Stimulated activated CD4-positive, alpha-beta T cell treated with anti-CD3 and anti-CD28 coated beads, Interleukin-2, amount 100 ng/mL, for 4 hours (primary cell): ENCODE results near the gene NTM.

Experiments used
- DNase-seq: peaks from one replicate; pipeline ENCODE4 v3.0.0-alpha.2; 2020; ENCODE audit warnings: low read depth

NTM gene

DNA sequence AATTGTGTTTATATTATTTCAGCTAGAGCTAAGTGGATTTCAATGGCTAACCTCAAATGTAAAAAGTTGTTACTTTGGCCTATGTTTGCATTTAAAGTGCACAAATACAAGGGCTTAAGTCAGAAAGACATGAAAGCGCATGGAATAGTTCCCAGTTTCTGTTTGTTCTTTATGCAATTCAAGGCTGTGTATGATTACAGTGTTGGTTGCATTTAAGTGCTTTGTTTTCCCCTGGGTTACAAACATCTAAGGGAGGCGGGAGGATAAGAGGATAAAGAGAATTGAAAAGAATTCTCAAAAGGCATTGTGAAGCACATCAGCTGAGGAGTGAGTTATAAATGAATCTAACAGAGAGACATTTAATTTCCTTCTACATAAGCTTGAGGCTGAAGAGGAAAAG is 453.4 kb downstream of the NTM start:
- DNase-seq, result no peak

DNA sequence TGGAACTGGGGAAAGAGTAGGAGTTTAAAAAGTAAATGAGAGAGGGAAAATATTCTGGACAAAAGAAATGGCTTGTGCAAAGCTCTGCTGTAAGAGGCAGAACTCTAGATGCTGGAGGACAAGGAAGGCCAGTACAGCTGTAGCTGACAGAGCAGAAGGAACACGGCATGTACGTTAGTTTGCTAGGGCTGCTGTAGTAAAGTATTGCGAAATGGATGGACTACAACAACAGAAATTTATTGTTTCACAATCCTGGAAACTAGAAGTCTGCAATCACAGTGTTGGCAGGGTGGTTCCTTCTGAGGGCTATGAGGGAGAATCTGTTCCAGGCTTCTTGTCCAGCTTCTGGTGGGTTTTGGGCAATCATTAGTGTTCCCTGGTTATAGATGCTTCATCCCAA is 454.4 kb downstream of the NTM start:
- DNase-seq, result no peak

- DNase-seq, result no peak
These were observed 457.0 kb downstream of the NTM start for GRCh38 chr11:131827430-131827829.

- DNase-seq, result no peak
These were observed 459.3 kb downstream of the NTM start for GRCh38 chr11:131829725-131830124.

DNA sequence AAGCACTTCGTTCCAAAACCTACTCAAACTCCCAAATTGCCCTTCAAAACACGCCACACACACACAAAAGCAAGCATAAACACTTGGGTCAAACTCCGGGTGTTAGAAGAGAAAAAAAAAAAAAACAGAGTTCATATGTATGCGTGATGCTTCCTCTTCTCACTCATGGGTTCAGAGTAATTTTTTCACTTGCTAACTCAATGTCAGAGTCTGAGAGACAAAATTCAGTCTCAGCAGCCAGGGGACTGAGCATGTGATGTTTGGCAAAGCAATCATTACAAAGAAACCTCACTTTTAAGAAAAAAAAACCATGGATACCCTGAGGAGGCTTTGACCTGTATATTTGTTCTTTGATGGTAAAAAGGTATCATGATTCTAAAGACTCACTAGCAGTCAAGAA is 461.7 kb downstream of the NTM start:
- no peak for DNase-seq

GRCh38 chr11:131833366-131833765 is 463.0 kb downstream of the NTM start:
- DNase-seq, result no peak

GRCh38 chr11:131837562-131837961 is 467.1 kb downstream of the NTM start:
- DNase-seq, result no peak

- no peak for DNase-seq
These were observed 467.6 kb downstream of the NTM start for GRCh38 chr11:131838016-131838415.

GRCh38 chr11:131839326-131839725 is 468.9 kb downstream of the NTM start:
- DNase-seq, result no peak

DNA sequence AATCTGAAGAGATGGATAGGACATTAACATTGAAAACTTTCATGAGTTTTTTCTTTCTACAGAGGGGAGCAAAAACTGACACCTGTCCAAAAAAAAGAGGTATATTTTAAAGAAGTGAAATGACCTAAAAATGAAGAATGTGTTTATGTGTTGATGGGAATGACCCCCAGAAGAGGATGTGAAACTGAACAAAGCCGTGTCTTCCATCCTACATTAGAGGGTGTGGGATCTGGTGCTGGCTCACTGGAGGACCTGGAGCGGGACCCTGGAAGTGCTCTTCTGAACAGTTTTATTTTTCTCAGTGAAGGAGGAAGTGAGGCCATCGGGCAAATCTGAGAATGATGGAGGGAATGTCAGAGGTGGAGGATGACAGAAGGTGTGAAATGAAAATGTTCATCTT is 470.1 kb downstream of the NTM start:
- no peak for DNase-seq

DNA sequence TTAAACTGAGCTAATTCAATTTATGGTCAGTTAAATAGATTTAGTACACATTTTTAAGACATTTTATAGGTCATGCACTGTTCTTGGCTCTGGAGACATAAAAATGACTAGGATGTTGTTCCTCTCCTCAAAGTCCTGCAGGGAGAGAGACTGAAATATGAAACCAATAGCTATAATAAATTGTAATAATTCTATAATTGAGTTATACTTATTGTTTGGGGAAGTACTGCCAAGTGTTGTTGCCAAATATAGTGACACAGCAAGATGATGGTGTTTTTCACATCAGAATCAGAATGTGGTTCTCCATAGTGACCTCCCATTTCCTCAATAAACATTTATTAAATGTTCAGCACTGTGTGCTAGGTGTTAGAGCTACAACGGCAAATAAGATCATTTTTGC is 470.6 kb downstream of the NTM start:
- no peak for DNase-seq

GRCh38 chr11:131841925-131842635 is 471.7 kb downstream of the NTM start:
- no peak for DNase-seq

DNA sequence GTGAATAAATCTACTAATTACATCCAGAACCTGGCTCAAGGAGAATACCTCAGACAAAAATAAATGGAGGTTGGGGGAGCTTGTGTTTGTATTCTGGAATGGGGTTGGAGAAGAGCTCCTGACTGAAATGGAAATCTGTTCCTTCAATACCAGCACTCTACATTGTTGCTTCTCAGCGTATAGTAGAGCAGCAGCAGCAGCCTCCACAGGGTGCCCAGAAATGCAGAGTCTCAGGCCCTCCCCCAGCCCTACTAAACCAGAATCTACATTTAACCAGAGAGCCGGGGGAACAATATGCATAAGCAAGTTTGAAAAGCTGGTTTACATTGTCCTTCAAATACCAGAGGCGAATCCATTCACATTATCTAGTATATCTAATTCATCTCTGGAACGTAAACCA is 474.8 kb downstream of the NTM start:
- DNase-seq, result no peak

DNA sequence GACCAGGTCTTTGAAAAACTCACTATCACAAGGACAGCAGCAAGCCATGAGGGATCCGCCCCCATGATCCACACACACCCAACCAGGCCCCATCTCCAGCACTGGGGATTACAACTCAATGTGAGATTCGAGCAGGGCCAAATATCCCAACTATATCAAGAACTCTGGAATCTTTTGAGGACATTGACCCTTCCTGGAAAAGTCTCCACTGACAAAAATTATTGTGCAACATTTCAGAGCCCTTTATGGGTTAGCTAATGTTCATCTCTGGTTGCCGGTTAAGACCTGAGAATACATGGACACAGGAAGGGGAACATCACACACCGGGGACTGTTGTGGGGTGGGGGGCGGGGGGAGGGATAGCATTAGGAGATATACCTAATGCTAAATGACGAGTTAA is 479.1 kb downstream of the NTM start:
- DNase-seq, result no peak

DNA sequence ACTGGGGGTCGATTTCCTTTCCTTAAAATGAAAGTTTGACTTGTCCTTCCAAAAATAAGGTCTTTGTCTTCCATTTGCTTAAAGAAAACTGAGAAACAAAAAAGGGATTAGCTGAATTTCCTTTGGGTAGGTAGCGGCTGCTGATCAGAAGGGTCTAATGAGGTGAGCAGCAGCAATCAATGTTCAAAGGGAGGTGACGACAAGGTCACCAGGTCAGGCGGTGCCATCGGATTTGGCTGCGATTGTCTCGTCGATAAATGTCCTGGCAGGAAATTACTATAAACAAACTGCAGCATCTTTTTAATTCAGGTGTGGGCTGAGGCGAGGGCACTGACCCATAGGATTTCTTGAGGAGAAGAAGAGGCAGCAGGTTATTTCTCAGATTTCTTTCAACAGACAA is 480.1 kb downstream of the NTM start:
- no peak for DNase-seq

- DNase-seq, result no peak
These were observed 481.7 kb downstream of the NTM start for GRCh38 chr11:131851964-131852755.

DNA sequence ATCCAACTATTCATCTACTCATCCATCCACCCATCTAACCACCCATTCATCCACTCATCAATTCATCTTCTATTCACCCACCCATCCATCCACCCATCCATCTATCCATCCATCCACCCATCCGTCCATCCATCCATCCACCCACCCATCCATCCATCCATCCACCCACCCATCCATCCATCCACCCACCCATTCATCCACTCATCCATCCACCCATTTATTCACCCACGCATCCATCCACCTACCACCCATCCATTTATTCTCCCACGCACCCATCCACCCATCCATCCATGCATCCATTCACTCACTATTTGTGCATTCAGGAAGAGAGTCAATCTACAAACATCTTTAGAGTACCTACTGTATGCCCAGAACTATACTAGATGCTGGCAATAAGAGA is 482.3 kb downstream of the NTM start:
- no peak for DNase-seq

- DNase-seq, result no peak
These were observed 484.0 kb downstream of the NTM start for GRCh38 chr11:131854391-131854790.

DNA sequence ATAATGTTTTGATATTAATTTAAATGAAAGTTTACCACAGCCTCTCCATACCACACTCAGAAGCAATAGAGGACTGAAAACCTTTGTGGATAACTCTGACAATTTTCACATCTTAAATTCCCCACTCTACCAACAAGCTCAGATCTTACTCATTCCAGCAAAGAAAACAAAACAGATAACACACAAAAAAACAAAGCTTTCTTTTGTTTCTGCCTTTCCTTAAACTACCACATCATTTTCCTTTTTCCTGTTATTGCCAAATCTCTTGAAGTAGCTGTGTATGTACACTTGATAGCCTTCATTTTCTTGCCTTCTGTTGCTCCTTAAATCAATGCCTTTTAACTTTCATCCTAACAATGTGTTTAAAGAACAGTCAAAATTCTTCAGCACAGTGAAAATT is 484.9 kb downstream of the NTM start:
- no peak for DNase-seq

DNA sequence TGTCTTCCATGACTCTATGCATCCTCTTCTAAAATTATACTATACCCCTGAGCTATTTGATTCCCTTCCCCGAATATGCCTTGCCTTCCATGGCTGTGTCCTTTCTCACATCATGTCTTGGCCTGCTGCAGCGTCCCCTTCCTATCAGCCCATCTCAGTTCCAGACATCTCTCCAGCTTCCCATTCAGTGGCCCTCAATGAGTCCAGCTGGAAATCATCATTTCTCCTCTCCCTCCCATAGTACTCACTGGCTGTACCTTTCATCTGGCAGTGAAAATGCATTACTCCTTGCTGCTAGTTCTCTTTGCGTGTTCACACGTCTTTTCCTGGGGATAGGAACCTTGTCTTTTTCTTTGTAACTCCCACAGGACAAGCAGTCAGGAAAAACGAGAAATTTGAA is 486.8 kb downstream of the NTM start:
- DNase-seq, result no peak

DNA sequence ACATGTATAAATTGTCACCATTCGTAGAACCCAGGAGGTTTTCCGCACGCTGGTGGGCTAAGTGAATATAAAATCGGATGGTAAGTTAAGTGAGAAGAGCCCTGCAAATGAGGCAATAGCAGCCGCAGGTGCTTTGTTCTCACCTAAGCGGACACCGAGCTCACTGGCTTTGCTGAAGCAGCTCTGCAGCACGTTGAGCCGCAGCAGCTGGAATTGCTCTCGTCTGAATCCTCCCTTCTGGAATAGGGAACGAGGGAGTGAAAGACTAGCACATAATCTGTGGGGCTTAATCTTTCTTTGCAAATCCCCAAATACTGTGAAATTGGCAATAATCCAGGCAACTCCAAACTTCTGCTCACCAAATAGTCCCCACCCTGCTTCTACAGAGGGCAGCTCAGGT is 488.1 kb downstream of the NTM start:
- DNase-seq, result no peak

GRCh38 chr11:131859538-131860210 is 489.3 kb downstream of the NTM start:
- no peak for DNase-seq

DNA sequence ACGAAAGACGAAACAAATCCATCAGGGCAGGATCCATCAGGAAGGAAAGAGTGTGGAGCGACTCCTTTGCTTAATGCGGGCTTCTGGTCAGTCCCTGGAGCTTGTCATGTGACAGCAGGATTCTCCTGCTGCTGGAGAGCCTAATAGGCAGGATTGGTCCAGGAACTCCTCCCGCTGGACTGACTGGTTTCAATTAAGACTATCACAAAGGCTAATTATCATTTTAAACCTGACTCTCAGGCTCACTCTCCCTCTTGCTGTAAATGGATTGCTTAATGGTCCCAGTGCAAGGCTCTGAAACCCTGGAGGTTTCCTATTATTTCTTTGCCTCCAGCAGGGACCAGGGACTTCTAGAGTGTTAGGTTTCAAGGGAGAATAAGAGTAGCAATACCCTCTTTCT is 493.8 kb downstream of the NTM start:
- DNase-seq, result no peak
